ENCODE measurements around the gene INS.

DNA sequence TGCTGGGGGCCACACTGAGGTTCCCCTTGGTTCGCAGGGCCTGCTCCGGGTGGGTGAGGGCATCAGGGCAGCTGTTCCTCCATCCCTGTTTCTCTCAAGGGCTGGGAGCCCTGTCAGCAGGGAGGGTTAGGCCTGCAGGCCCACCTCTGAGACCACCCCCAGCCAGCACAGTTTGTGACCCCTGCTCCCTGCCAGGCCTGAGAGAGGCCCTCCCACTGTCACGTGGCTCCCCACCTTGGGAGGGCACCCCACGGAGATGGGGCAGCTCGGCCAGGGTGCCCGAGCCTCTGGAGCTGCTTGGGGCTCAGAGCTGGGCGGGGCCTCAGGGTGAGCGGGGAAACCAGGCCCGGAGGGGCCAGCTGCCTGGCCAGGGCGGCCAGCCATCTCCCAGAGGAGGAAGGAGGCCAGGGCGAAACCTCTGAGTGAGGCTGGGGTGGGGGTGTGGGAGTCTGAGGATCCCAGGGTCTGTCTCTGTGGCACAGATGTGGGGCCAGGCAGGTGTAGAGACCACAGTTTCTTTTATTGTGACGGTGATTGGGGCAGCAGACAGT is 2.5 kb upstream of the INS start:
- TF ChIP-seq, protein P1, sequence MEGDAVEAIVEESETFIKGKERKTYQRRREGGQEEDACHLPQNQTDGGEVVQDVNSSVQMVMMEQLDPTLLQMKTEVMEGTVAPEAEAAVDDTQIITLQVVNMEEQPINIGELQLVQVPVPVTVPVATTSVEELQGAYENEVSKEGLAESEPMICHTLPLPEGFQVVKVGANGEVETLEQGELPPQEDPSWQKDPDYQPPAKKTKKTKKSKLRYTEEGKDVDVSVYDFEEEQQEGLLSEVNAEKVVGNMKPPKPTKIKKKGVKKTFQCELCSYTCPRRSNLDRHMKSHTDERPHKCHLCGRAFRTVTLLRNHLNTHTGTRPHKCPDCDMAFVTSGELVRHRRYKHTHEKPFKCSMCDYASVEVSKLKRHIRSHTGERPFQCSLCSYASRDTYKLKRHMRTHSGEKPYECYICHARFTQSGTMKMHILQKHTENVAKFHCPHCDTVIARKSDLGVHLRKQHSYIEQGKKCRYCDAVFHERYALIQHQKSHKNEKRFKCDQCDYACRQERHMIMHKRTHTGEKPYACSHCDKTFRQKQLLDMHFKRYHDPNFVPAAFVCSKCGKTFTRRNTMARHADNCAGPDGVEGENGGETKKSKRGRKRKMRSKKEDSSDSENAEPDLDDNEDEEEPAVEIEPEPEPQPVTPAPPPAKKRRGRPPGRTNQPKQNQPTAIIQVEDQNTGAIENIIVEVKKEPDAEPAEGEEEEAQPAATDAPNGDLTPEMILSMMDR (IDR thresholded peaks at IDR 0.05): no peak
- no peak for TF ChIP-seq POLR2A (IDR thresholded peaks at IDR 0.05)

Measured in esophagus squamous epithelium (tissue), 4 donors.